Measurements from ENCODE around the gene S100B.

GRCh38 chr21:46637952-46638746 is 33.3 kb upstream of the S100B start:
- TF ChIP-seq YY1 (IDR thresholded peaks at IDR 0.05; ENCODE audit: insufficient read depth, insufficient read length) = no peak
- no peak for TF ChIP-seq SUZ12 (IDR thresholded peaks at IDR 0.05; ENCODE audit: extremely low read depth, insufficient read depth, insufficient read length)
- TF ChIP-seq ZNF274 (IDR thresholded peaks at IDR 0.05; ENCODE audit: low read depth, low read length) = no peak
